ENCODE data around the gene REEP3.

GRCh38 chr10:63520500-63521415, at the start of gene REEP3:
- TF ChIP-seq CTCF (IDR thresholded peaks at IDR 0.05) (no peak), POLR2A (IDR thresholded peaks at IDR 0.05) (peak; percentile 40)

Measured in transverse colon (tissue), 3 donors.